ENCODE results near the gene DNM3. TPM values are rescaled to one million over a fixed set of nuclear protein-coding genes. Genes with fewer than 3 reads are reported as not detected.

The DNM3 gene
- total RNA-seq, 1 donor from 2014 or later, result 2.1 TPM

- peaks cover 7% of the 10 kb centered on the region for H3K4me1 Mint-ChIP-seq (ENCODE audit: unreplicated experiment)
- no peak overlapping the region for H3K4me3 Mint-ChIP-seq
- peak overlapping the region; percentile 20 for H3K27ac Mint-ChIP-seq
- H3K9me3 Mint-ChIP-seq, result no peaks in the 10 kb centered on the region
- TF ChIP-seq CTCF (conservative IDR thresholded peaks at IDR 0.05), result no peak
- no peaks in the 10 kb centered on the region for H3K36me3 Mint-ChIP-seq
- H3K27me3 Mint-ChIP-seq, result no peaks in the 10 kb centered on the region
- no peak for DNase-seq (ENCODE audit: extremely low spot score, unreplicated experiment)
Observed at GRCh38 chr1:171898941-171899340, 57.6 kb downstream of the DNM3 start.

DNA sequence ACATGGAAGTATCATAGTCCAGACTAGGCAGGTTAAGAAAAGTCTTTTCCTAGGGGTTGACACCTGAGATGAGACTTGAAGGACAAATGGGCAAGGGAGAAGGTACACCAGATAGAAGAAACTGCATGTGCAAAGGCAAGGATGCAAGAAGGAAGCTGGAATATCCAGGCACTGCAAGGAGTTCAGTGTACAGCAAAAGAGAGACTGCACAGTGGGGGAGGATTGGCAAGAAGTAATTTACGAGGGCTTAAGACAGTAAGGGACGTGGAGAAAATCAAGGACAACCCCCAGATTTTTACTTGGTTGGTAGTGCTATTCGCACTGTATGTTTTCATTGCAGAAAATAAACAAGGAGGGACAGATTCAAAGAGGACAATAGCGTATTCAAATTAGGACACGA is 58.5 kb downstream of the DNM3 start:
- Mint-ChIP-seq H3K9me3 (no peaks in the 10 kb centered on the region), H3K36me3 (no peaks in the 10 kb centered on the region), H3K4me3 (no peak overlapping the region), H3K4me1 (ENCODE audit: unreplicated experiment) (peaks cover 7% of the 10 kb centered on the region), H3K27ac (no peak overlapping the region), H3K27me3 (no peaks in the 10 kb centered on the region)
- TF ChIP-seq CTCF (conservative IDR thresholded peaks at IDR 0.05), result no peak
- no peak for DNase-seq (ENCODE audit: extremely low spot score, unreplicated experiment)

DNA sequence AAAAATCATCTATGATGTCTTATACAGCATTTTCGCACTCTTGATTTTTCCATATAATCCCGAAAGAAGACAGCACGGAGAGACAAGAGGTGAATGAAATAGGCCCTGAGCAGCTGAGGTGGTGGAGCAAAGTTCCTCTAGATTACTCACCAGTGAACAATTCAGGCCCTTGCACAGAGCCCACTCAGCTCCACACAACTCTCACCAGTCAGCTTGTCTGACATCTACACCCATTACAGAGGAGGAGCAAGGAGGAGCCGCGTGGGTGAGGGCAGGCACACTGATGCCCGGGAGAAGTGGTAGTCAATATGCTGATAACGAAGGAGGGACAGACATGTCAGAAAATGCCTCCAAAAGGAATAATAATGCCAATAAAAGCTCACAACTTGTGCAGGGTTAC is 59.9 kb downstream of the DNM3 start:
- no peaks in the 10 kb centered on the region for H3K9me3 Mint-ChIP-seq
- H3K4me3 Mint-ChIP-seq, result no peak overlapping the region
- H3K4me1 Mint-ChIP-seq (ENCODE audit: unreplicated experiment), result peaks cover 7% of the 10 kb centered on the region
- H3K36me3 Mint-ChIP-seq, result no peaks in the 10 kb centered on the region
- no peak for DNase-seq (ENCODE audit: extremely low spot score, unreplicated experiment)
- no peak for TF ChIP-seq CTCF (conservative IDR thresholded peaks at IDR 0.05)
- no peaks in the 10 kb centered on the region for H3K27me3 Mint-ChIP-seq
- H3K27ac Mint-ChIP-seq, result no peak overlapping the region

GRCh38 chr1:171902527-171902926 is 61.2 kb downstream of the DNM3 start:
- no peak overlapping the region for H3K27ac Mint-ChIP-seq
- H3K4me1 Mint-ChIP-seq (ENCODE audit: unreplicated experiment), result peaks cover 7% of the 10 kb centered on the region

GRCh38 chr1:171904778-171905450 is 63.6 kb downstream of the DNM3 start:
- TF ChIP-seq CTCF (conservative IDR thresholded peaks at IDR 0.05), result no peak
- H3K9me3 Mint-ChIP-seq, result no peaks in the 10 kb centered on the region
- H3K4me3 Mint-ChIP-seq, result no peak overlapping the region
- DNase-seq (ENCODE audit: extremely low spot score, unreplicated experiment), result no peak
- no peak overlapping the region for H3K27ac Mint-ChIP-seq
- H3K27me3 Mint-ChIP-seq, result no peaks in the 10 kb centered on the region
- H3K36me3 Mint-ChIP-seq, result no peaks in the 10 kb centered on the region
- no peaks in the 10 kb centered on the region for H3K4me1 Mint-ChIP-seq (ENCODE audit: unreplicated experiment)

More at GRCh38 chr1:171902527-171902926, 61.2 kb downstream of the DNM3 start:
- Mint-ChIP-seq H3K4me3 (no peak overlapping the region), H3K9me3 (no peaks in the 10 kb centered on the region), H3K36me3 (no peaks in the 10 kb centered on the region), H3K27me3 (no peaks in the 10 kb centered on the region)
- no peak for TF ChIP-seq CTCF (conservative IDR thresholded peaks at IDR 0.05)
- no peak for DNase-seq (ENCODE audit: extremely low spot score, unreplicated experiment)
